Stimulated activated CD4-positive, alpha-beta T cell treated with anti-CD3 and anti-CD28 coated beads, Interleukin-12 subunit alpha, Interleukin-12 subunit beta, amount 100 ng/mL, for 48 hours (primary cell): ENCODE results near the gene SYT7.
A peak's percentile ranks its signal among the peaks of the same experiment; 100 is the strongest.

Experiments used
- DNase-seq, 3 donors: peaks; one replicate each; pipeline ENCODE4 v3.0.0-alpha.2; 2020; ENCODE audit warnings: low read depth in 2 of 3, low spot score in 1 of 3

Gene SYT7

DNA sequence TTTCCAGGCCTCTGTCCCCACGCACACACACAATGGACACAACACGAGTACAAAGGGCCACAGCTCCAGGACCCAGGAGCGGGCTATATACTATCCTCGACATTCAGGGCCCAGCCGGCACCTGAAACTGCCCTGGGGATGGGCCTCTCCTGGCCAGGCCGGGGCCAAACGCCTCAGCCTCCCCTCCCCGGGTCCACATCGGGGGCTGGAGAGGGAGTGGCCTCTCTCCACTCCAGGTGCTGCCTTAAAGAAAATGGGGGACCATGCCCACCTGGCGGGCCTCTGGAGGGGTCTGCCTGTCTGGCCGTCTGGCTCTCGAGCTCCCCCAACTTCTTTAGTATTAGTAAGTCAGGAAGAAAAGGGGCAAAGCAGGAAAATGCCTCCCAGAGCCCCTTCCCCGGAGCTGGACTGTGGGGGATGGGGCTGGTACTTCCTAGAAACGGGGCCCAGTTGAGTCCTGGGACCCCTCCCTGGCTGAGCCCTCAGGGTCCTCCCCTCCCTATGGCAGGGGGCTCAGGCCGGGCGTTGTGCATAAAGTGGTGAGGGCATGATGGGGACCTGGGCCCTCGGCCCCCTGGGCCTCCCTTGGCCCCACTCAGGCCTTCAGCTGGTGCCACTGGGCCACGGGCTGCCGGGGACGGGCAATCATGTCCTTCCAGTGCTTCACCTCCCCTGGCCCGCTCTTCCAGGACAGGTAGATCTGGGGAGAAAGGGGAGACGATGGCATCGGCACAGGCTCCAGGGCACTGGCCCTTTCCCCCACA is 62.7 kb downstream of the SYT7 start:
- DNase-seq: no peak

DNA sequence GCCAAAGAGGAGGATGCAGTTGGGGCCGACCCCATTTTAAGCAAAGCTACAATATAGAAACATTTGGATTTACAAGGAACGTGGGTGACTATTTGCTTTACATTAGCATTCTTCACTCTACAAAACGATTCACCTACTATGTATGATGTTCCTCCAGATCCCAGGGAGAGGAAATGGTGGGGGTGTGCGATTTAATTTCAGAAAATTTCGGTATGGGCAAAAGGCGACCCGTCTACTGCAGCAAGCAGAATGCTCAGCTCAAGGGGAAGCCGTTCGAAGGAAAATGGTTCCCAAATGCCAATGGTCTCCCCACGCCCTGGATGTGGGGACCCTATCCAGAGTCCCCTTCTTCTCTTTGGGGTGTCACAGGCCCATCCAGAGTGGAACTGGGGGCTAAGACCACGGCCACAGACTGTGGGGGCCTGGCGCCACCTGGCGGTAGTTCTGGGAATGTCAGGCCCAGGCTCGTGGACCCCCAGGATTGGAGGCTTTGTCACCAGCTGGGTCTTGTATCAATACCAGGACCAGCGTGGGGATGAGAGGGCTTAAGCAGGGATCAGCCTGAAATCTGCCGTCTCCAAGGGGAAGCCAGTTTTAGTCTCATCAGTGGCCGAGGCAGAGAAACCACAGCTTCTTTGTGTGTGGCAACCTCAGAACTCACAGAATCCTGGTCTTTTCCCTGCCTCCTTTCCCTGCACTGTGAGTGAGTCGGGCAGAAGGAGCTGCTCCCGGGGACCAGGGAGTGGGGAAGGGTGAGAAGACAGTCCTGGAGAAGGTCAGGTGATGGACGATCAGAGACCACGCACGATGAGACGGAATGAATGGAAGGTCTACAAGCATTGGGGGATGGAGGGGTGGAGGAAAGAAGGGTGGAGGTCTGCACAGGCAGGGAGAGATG is 64.0 kb downstream of the SYT7 start:
- peak; percentile 9 to 46 (median 30) for DNase-seq

DNA sequence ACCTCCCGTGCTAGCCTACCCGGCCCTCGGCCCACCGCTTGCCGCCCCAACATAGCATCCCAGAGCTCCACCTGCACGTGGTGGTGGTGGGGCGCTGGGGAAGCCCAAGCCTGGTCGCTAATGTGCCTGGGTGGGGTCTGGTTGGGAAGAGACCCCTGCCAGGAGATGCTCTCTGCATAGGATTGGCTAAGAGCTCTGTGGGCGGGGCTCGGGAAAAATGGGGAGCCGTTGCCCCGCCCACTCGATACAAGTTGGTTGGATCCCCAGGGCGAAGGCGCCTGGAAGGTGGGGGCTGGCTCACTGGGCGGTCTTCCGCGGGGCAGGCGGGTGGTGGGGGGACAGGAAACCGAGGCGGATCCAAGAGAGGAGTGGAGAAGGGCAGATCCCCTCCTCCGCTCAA is 64.7 kb downstream of the SYT7 start:
- no peak for DNase-seq

DNA sequence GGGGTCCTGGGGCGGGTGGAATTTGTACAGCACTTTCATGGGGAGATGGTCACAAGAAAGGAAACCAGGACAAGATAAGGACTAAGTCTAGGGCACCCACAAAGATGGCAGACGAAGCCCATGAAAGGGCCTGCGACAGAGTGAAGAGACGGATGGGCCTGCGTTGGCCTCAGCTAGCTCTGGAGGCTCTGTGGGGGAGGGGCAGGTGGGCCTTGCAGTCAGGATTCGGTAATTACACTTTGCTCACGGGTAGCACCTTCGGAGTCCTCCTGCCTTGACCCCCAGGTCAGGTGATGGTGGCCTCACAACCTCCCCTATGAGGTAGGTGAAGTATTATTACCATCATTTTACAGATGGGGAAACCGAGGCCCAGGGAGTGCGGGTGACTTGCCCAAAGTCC is 65.2 kb downstream of the SYT7 start:
- DNase-seq: no peak

DNA sequence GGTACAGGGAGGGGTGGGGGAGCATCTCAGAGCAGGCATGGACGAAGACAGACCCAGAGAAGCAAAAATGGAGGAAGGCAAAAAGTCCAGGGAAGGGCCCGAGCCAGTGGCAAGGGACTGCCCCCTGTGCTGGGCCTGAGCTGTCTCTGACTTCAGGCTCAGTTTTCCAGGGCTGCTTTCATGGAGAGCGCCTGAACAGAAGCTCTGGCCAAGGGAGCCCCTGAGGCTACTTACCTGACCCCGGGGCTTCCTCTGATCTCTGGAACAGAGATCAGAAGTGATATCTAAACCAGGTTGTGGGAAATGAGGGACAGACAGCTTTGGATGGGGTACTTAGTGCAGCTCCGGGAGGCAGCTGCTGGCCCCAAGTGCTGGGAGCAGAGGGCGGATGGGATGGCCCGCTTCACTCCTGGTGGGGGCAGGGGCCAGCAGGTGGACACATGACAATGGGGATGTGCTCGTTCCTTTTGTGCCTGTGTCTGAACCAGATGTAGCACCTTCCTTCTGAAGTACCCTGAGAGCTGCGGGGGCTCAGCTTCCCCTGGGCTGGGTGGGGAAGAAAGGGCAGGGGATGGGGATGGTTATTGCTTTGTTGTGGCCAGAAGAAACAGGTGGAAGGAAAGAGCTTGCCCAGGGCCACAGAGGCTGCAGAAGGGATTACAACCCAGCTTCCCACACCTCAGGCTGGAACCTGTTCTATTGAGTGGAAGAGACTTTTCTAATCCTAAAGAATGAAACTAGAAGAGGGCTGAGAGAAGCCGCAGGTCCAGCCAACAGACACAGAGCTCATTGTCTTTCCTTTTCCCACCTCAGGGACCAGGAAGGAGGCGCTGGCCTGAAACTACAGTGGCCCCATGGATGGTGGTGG is 66.6 kb downstream of the SYT7 start:
- no peak for DNase-seq

DNA sequence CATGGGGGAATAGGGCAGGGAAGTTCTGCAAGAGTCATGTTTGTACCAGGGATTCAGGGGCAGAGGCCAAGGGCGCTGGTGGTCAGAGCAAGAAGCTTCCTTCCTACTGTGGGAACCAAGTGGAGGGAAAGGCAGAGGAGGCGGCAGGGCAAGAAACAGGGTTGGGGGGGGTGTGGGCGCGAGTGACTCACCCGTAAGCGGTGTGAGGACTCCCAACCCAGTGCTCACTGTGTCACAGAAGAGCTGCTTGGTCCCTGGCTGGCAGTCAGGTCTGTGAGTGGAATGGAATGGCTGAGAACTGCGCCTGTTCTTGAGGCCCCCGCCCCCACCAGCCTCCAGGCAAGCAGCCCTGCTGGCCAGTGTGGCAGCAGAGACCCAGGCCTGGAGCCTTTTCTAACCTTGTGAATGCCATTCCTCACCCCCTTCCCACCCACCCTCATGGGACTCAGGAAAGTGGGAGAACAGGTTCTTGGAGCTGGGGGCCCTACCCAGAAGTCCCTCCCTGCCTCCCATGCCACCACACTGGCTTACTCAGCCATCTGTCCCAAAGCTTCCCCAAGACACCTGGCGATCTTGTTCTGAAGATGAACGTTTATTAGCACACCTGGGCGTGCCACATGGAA is 67.6 kb downstream of the SYT7 start:
- DNase-seq: no peak

DNA sequence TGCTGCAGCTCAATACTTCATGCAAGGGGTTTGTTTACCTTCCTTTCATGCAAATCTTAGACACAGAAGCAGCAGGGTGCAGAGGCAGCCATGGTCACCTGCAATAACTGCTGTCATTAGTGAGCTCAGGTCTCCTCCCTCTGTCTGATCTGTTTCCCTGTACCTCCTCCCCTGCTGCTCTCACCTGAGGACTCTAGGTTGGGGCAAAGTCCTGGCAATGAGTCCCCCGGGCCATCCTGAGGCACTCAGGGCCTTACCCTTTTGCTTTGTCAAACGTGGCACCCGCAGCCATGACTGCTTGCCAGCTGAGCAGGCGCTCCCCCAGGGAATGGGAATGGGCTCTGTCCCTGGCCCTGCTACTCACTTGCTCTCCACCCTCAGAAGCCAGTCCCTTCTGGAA is 68.4 kb downstream of the SYT7 start:
- DNase-seq: no peak

DNA sequence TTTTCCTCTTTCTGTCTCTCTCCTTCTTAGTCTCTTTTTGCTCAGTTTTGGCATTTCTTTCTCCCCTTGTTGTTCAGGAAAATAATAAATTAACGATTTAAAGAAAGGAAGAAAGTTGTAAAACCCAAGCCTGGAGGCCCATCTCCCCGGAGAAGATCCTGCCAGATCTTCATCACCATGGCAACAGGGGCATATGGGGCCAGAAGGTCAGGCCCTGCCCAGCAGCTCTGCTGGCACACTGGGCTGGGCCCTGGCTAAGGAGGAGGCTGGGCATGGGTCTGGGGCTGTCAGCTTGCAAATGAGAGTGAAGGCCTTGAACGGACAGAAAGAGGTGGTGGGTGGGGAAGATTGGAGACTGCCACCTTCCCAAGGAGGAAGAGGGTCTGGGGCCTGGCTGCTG is 69.5 kb downstream of the SYT7 start:
- no peak for DNase-seq

DNA sequence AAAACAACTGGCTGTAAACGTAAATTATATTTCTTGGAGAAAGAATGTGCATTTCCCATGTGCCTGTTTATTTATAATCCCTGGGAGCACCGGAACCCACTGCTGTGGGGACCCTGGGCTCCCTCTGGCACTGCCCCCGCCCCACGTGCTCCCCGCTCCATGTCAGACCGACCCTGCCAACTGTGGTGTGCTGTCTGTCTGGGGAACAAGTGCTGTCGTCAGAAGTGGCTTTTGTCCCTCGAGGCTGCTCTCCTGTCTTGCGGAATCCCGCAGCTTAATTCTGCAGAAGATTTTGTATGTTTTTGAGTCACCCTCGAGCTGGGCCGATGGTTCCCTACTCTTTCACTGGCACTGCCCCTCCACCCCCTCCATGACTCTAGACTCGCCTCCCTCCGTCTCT is 69.9 kb downstream of the SYT7 start:
- no peak for DNase-seq

DNA sequence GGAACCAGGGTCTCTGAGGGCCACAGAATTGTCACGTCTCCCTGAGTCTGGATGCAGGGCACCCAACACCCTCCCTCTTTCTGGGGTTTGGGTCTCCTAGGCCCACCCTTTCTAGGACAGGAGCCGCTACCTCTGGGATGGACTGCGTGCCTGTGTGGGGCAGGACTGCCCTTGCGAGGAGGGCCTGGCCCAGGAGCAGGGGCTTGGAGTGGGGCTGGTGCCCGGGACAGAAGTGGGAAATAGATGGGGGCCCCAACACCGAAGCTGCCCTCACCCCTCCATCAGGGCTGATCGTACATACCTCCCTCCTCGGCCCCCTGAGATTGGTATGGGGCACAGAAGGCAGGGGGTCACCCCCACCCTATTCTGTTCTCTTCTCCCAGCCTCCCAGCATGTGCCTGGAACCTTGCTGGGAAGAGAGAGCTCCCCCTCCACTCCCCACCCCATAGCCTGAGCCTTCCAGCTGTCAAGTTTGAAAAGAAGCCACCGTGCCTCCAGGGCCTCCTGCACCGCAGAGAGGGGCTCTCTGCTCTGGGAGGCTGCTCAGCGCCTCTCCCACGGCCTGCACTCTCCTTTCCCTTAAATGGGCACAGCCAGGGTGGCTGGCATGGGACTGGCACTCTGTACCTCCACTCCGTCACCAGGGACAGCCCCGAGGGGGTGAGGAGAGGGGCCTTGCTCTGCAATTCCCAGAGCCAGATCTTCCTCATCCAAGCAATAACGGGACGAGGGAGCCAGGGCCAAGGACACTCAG is 70.5 kb downstream of the SYT7 start:
- DNase-seq: no peak

DNA sequence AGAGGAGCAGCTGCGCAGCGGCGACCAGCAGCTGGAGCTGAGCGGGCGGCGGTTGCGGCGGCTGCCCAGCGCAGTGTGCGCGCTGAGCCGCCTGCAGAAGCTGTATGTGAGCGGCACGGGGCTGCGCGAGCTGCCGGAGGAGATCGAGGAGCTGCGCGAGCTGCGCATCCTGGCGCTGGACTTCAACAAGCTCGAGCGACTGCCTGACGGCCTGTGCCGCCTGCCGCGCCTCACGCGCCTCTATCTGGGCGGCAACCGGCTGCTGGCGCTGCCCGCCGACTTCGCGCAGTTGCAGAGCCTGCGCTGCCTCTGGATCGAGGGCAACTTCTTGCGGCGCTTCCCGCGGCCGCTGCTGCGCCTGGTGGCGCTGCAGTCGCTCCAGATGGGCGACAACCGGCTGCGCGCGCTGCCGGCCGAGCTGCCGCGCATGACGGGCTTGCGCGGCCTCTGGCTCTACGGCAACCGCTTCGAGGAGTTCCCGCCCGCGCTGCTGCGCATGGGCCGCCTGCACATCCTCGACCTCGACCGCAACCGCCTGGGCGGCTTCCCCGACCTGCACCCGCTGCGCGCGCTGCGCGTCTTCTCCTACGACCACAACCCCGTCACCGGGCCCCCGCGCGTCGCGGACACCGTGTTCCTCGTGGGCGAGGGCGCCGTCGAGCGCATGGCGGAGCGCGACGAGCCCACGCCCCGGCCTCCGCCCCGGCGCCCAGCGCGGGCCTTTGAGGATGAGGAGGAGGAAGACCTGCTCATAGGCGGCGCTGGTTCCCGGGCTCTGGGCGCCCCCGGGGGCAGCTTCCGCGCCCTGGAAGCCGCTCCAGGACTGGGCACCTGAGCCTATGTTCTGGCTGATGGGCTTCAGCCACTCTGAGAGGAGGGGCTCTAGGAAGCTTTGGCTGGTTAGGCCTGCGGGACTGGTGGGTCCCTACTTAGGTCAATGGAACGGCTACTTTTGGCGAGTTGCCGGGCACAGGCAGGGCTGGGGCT is 71.5 kb downstream of the SYT7 start:
- DNase-seq: peak; percentile 40 to 64 (median 60)

DNA sequence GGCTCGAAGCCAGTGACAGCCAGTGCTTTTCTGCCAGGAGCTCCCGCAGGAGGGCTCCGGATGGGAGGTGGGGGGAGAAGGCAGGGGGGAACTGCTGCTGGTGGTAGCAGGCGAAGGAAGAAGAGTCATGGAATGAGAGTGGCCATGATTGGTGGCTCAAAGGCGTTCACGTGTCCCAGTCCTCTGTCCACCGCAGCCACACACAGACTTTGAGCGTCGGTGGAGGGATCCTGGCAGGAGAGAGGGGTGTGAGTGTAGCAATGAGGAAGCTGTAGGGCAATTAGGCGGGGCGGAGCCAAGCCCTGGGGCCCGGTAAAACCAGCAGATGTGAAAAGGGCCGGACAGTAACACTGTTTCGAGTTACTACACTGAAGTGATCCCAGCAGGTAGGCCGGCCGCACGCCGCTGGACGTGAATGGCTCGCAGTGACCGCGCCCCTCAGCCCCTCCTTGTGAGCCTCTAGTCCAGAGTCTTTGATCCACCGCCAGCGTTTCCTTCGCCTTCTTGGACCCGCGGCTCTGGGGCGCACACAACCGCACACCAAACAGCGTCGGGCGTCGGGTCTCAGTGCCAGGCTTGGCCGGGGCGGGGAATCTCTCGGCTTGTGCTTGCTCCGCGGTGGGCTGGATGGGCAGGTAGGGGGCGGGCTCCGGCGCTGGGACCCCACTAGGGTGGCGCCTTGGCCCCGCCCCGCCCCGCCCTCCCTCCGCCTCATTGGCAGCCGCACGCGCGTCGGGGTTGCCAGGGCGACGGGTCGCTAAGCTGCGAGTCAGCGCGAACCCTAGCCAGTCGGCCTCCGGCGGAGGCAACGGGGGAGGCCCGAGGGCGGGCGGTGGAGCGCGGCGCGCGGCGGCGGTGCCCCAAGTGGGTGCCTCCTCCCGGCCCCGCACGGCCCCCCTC is 72.7 kb downstream of the SYT7 start, which contains the start of gene LRRC10B:
Gene LRRC10B, plus strand, starts transcription at position 788 of the 900 bp plus-strand sequence. CDS start 250 bp downstream, outside the sequence.
- peak; percentile 6 to 24 (median 14) for DNase-seq

DNA sequence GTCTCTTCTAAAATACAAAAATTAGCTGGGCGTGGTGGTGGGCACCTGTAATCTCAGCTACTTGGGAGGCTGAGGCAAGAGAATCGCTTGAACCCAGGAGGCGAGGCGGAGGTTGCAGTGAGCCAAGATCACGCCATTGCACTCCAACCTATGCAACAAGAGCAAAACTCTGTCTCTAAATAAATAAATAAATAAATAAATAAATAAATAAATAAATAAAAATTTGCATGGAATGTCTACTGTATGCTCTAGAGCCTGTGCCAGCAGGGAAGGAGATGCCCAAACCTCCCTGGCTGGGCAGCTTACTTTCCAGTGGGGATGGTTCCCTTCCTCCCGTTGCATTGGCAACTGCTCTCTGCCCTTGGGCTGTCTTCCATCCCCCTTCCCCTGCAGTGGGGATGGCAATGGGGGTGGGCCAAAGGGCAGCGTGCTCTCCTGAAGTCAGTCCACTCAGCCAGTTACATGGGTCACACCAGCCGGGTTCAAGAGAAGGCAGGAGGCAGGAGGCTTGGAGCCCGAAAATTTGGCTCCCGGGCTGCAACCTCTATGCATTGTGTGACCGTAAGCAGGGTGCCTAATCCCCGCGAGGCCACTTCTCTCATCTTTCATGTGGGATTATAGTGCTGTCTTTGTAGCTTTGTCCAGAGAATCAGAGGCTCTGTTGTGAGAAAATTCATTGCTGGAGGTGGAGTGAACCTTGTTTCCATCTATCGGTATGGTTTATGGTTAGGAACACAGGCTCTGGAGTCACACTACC is 73.7 kb downstream of the SYT7 start:
- DNase-seq: no peak

DNA sequence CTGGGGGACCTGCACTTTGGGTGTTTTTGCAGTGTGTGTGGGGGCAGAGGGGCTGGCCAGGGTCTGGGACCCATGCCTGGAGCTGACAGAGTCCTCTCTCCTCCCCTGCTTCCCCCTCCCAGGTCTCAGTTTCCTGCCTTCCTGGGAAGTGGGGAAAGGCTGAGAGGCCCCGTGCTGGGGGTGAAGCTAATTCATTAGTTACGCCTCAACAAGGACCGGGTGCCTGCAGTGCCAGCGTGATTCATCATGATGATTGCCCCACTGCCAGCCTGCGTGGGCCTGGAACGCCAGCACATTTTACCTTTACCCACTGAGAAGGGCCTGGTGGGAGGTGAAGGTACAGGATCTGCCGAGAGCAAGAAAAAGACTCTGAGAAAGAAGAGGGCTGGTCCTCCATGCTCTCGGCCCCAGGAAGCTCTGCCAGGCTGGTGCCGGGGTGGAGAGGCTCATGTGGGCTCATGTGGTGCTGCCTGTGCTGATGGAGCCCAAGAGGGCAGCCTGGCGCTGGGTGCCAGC is 75.2 kb downstream of the SYT7 start:
- no peak for DNase-seq

DNA sequence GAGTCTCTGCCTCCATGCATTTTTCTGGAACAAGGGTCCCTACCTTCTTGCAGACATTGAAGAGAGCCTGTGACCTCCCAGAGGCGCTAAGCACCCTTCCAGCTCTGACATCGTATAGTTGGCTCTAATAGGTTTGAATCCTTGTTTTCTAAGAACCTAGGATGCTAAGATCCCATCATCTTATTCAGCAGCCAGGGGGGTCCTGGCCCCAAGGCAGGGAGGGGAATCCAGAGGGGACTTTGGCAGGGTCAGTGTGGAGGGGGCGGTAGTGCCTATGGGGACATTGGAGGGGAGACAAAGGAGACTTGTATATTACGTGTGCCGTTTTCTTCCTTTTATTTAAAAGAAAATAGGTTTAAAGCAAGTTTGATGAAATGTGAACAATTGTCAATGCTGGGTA is 75.8 kb downstream of the SYT7 start:
- DNase-seq: no peak

DNA sequence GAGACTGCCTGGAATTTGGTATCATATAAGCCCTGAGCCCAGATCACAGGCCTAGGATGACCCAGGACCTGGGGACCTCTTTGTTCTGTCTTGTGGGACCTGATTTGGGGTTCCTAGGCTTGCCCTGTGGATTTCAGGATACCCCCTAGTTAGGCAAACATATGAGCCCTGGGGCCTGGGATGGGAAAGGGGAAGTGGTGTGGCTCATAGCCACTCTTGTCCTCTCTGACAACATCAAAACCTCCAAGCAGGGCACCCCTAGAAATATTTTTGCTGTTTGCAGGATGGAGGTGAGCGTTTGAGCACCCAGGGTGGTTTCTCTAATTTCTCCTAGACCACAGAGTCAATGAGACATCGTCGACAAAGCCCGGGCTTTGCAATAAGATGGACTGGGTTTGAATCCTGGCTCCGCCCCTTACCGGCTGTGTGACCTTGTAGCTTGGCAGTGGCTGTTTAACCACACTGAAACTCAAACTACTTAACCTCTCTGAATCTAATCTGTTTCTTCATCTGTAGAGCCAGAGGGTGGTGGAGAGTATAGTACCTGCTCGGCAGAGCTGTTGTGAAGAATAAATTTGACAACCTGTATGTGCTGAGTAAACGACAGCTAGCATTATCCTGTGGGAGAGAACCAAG is 77.6 kb downstream of the SYT7 start:
- no peak for DNase-seq
